HG02642 (cell line): ENCODE measurements around the gene RPL39.
A peak's percentile ranks its signal among the peaks of the same experiment; 100 is the strongest.
"Not testable (repeated sequence)": the region's sequence is repeated elsewhere in the genome, so short reads cannot be mapped to it uniquely, and the experiment has no call there.

Experiments used
- ATAC-seq: cut with Tn5 transposase; IDR thresholded peaks from one replicate; pipeline ENCODE4 v1.9.1; 2021; ENCODE audit warnings: mild to moderate bottlenecking; ENCODE audit not compliant: unreplicated experiment, poor library complexity

Gene RPL39

GRCh38 chrX:119763836-119764387 is 27.5 kb downstream of the RPL39 start:
- no peak for ATAC-seq

DNA sequence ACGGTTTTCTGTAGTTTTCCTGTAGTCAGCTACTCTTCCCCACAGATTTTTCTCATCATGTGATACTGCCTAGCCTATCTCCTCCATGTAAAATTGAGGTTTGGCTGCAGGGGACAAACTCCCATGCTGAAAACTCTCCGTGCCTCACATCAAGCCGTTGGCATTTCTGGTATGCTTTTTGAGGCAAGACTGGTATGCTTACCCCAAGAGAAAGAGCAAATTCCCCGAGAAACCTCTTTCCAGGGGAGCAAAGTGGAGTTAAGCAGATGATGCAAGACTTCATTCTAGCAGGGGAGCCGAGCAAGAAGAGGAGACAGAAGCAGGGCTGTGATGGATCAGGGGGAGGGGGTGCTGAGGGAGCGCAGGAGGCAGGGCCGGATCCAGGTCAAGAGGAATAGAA is 28.2 kb downstream of the RPL39 start:
- no peak for ATAC-seq

- ATAC-seq, result no peak
These were observed 28.7 kb downstream of the RPL39 start for GRCh38 chrX:119762718-119763117.

GRCh38 chrX:119760026-119760877 is 31.2 kb downstream of the RPL39 start:
- ATAC-seq, result no peak

GRCh38 chrX:119759248-119759766 is 32.1 kb downstream of the RPL39 start:
- ATAC-seq, result no peak

- ATAC-seq, result no peak
These were observed 32.6 kb downstream of the RPL39 start for GRCh38 chrX:119758731-119759247.

- ATAC-seq, result no peak
These were observed 33.3 kb downstream of the RPL39 start, which contains the start of gene SOWAHD for GRCh38 chrX:119757979-119758730. SOWAHD (plus strand) TSS chrX:119758588; CDS start chrX:119758668, 80 bp downstream.

GRCh38 chrX:119757646-119757978 is 33.8 kb downstream of the RPL39 start:
- ATAC-seq, result no peak

DNA sequence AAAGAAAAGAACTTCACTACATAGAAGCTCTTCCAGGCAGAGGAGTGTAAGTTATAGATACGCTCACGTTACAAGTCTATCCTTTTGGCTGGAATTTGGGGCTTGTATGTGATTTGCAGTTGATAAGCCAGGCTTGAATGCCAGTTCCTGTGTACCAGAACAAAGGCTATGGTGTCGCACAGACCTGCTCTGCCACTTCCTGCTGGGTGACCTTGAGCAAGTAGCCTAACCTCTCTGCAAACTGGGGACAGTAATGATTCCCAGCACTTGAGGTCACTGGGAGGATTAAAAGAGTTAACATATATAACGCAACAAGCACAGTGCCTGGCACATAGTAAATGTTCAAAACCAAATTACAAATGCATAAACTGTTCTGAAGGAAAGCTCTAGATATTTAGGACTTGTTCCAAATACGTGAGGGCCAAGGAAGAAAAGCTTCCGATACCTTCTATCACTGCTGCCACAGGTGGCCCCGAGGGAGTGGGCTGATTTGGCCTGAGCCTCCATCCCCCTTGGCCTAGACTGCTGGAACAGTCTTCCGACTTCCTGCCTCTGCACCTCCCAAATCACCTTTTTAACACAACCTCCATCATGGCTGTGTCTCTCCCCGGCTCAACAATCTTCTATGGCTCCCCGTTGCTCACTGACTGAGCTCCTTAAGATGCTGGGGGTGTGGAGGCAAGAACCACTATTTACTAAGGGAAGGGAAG is 34.3 kb downstream of the RPL39 start:
- ATAC-seq, result no peak

DNA sequence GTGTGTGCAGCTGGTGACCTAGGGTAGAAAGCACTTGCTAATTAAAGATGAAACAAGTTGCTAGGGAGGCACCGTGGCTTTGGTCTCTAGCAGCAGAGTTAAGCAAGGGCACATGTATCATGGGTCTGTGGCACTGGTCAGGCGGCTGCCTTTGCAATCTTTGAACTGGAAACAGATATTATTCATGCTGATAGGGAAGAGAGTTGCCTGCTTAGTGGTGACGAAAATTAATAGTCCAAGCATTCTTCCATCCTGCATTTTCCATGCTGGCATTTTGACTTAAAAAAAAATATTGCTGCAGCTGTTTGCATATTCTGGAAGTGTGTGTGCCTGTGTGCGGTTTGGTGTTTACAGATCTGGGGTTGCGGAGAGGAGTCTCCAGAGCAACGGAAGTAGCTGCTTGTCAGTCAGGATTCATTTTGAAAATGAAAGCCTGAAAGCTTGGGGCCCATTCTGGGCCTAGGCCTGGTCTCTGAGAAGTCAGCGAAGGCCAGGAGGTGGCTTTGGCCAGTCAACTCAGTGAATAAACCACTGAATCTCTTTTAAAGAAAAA is 35.4 kb downstream of the RPL39 start:
- peak; percentile 67 for ATAC-seq

DNA sequence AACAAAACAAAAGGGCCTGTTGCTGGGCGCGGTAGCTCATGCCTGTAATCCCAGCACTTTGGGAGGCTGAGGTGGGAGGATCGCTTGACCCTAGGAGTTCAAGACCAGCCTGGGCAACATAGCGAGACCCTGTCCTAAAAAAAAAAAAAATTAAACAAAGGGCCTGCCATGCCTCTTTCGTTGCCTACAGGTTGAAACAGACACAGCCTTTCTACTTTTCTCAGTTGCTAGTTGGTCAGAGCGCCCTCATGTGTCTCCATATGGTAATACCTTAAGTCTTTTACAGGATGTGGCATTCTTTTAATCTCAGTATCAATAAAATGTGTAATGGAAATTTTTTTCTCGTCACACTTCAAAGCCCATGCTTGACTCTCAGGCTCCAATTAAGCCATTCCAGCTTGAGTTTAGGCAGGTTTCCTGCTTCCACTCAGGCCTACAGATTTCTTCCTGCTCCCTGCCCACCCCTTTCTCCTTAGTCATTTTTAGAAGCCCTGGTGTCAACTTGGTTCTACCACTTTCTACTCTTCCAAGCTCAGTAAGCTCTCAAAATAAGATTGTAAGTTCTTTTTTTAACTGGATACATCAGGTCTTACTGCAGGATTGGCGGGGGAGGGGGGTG is 37.7 kb downstream of the RPL39 start:
- no peak for ATAC-seq

GRCh38 chrX:119753001-119753400 is 38.4 kb downstream of the RPL39 start:
- no peak for ATAC-seq

DNA sequence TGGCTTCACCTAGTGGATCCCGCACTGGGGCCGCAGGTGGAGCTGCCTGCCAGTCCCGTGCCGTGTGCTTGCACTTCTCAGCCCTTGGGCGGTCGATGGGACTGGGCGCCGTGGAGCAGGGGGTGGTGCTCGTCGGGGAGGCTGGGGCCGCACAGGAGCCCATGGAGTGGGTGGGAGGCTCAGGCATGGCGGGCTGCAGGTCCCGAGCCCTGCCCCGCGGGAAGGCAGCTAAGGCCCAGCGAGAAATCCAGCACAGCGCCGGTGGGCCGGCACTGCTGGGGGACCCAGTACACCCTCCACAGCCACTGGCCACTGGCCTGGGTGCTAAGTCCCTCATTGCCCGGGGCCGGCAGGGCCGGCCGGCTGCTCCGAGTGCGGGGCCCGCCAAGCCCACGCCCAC is 40.7 kb downstream of the RPL39 start:
- ATAC-seq, result not testable (repeated sequence)

DNA sequence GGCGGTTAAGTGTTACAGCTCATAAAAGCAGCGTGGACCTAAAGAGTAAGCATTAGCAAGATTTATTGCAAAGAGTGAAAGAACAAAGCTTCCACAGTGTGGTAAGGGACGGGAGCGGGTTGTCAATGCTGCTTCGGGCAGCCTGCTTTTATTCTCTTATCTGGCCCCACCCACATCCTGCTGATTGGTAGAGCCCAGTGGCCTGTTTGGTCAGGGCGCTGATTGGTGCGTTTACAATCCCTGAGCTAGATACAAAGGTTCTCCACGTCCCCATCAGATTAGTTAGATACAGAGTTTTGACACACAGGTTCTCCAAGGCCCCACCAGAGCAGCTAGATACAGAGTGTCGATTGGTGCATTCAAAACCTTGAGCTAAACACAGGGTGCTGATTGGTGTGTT is 41.3 kb downstream of the RPL39 start:
- ATAC-seq, result not testable (repeated sequence)

GRCh38 chrX:119745283-119745848 is 46.1 kb downstream of the RPL39 start:
- no peak for ATAC-seq

DNA sequence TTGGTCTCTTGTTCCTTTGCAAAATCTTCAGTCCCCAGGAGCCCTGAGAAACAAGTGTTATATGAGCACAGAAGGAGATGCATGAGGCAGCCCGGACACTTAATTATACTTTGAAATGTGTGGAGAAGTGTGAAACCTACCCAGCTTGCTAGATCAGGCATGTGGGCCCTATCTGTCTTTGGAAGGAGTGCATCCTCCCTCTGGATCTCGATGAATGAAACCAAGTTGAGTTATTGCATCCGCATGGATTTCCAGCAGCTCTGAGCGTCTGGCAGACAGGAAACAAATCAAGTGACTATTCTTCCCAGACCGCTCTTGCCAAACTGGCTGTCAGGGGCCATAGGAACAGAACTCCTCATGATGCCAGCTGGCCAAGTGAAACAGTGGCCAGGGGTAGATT is 52.7 kb downstream of the RPL39 start:
- no peak for ATAC-seq
